GM18502 (cell line): ENCODE data around the gene RPL27.
A peak's percentile ranks its signal among the peaks of the same experiment; 100 is the strongest.

Source experiments
- ATAC-seq: cut with Tn5 transposase; IDR thresholded peaks from one replicate; pipeline ENCODE4 v1.9.1; 2021; ENCODE audit warnings: mild to moderate bottlenecking; ENCODE audit not compliant: unreplicated experiment, poor library complexity

RPL27 gene

GRCh38 chr17:43020030-43020621 is 21.9 kb downstream of the RPL27 start:
- ATAC-seq = no peak

- no peak for ATAC-seq
Measured at GRCh38 chr17:43020789-43021740, 22.8 kb downstream of the RPL27 start.

GRCh38 chr17:43021741-43022512 is 23.7 kb downstream of the RPL27 start, which contains the start of gene VAT1:
Gene VAT1, minus strand, starts transcription at chr17:43022385. Its CDS starts 63 bp downstream, at chr17:43022322.
- peak; percentile 42 for ATAC-seq

GRCh38 chr17:43024407-43025289 is 26.4 kb downstream of the RPL27 start, which contains the start of gene RND2:
Gene RND2, plus strand, starts transcription at chr17:43025231. Its CDS starts 117 bp downstream, at chr17:43025348.
- ATAC-seq = no peak

- no peak for ATAC-seq
Measured at GRCh38 chr17:43025290-43025657, 27.1 kb downstream of the RPL27 start.

GRCh38 chr17:43025766-43026537 is 27.7 kb downstream of the RPL27 start:
- no peak for ATAC-seq

- no peak for ATAC-seq
Measured at GRCh38 chr17:43026595-43026994, 28.4 kb downstream of the RPL27 start.

- no peak for ATAC-seq
Measured at GRCh38 chr17:43027091-43028032, 29.1 kb downstream of the RPL27 start.

- no peak for ATAC-seq
Measured at GRCh38 chr17:43028221-43028861, 30.1 kb downstream of the RPL27 start.

- ATAC-seq = no peak
Measured at GRCh38 chr17:43030137-43030767, 32.0 kb downstream of the RPL27 start.

- no peak for ATAC-seq
Measured at GRCh38 chr17:43031666-43032065, 33.4 kb downstream of the RPL27 start.

- no peak for ATAC-seq
Measured at GRCh38 chr17:43033948-43034881, 36.0 kb downstream of the RPL27 start.

GRCh38 chr17:43034894-43035293 is 36.7 kb downstream of the RPL27 start:
- no peak for ATAC-seq

GRCh38 chr17:43039646-43040045 is 41.4 kb downstream of the RPL27 start:
- no peak for ATAC-seq

GRCh38 chr17:43040655-43041054 is 42.4 kb downstream of the RPL27 start:
- ATAC-seq = no peak

- ATAC-seq = no peak
Measured at GRCh38 chr17:43042025-43042628, 43.9 kb downstream of the RPL27 start.
